GM18526 (cell line): ENCODE measurements around the gene RTP5.

ENCODE experiments used
- POLR2A ChIP-seq: IDR thresholded peaks from 3 replicates; pipeline ENCODE4 v1.6.1; 2011; ENCODE audit not compliant: insufficient read length; ENCODE audit errors: extremely low read depth

Gene RTP5

DNA sequence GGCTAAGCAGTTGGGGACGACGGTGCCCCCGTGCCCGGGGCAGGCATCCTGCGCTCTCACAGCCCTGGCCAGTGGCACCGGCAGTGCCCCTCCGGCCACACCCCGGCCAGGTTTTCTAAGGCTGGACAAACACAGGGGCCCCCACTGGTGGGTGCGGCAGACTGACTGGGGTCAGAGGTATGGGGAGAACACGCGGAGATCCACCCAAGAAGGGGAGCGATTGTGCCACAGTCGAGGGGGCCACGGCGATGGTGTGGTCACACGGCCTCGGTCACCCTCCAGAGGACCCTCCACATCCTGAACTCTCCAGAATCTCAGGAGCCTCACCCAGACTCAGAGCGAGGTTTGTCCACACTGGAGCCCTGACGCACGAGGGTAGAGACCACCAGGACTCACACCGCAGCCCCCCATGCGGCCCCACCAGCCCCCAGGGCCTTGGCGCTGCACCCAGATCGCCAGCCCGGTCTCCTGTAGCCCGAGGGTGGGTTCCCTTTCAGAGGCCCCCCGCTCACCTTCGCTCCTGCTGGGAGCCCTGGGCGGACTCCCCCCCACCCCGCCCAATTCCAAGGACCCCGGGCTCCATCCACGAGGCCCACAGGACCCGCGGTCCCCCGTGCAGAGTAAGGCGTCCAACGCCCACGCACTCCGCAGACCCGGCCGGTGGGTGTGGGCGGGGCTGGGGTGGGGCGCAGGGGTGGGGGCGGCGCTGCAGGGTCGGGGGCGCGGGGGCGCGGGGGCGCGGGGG, 26.0 kb upstream of the RTP5 start:
- no peak for TF ChIP-seq POLR2A

DNA sequence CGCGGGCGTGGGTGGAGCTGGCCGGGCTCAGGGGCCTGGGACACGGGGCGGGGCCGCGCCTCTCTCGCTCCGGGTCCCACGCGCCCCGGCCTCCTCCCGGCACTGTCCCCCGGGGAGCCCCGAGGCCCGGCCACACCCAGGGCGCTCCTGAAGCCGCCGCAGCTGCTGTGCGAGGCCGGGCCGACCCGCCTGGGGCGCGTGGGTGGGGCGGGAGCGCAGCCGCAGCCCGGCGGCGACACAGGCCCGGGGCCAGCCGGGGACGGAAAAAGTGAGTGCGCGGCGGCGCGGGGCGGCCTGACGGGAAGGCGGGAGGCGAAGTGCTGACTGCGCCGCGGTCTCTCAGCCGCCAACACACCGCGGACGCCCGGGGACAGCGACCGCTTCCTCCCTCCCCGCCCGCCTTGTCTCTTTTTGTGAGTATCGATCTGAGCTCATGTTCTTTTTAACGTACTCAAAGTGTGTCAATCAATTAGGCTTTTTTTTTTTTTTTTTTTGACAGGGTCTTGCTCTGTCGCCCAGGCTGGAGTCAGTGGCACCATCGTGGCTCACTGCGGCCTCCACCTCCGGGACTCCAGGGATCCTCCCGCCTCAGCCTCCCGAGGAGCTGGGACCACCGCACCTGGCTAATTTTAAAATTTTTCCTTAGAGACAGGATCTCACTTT, 25.3 kb upstream of the RTP5 start:
- TF ChIP-seq POLR2A: no peak

GRCh38 chr2:241844831-241845578, 24.5 kb upstream of the RTP5 start:
- TF ChIP-seq POLR2A: no peak

- no peak for TF ChIP-seq POLR2A
Observed at GRCh38 chr2:241846406-241846805, 23.1 kb upstream of the RTP5 start.

GRCh38 chr2:241848761-241849615, 20.5 kb upstream of the RTP5 start:
- TF ChIP-seq POLR2A: no peak

- no peak for TF ChIP-seq POLR2A
Observed at GRCh38 chr2:241849616-241850543, 19.6 kb upstream of the RTP5 start.

- no peak for TF ChIP-seq POLR2A
Observed at GRCh38 chr2:241850544-241851324, 18.8 kb upstream of the RTP5 start.

DNA sequence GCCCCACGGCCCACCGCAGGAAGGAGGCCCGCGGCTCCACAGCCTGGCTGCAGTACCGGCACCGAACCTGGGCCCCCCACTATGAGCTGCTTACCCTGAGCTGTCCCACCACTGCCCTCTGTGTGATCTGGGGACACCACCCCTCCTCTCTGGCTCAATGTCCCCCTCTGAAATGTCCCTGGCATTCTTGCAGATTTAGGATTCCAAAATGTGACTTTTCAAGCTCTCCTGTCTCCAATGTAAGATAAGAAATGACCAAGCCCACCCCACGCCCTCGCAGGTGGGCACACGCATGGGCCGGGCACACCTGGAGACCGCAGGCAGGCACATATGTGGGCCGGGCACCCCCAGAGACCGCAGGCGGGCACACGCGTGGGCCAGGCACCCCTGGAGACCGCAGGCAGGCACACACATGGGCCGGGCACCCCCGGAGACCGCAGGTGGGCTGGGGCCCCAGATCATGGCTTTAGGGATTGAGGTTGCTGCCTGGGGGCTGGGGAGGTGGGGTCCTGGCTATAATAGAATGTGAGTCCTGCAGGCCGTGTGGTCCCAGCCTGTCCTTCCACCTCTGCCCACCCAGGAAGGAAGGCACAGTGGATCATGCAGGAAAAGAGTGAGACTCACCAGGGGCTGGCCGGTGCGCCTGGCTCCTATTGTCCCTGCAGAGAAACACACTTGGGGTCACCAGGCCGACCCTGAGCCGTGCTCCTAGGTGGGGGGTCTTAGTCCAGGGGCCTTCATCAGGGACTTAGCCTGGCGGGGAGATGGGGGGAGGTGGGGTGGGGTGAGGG, 18.0 kb upstream of the RTP5 start:
- TF ChIP-seq POLR2A: no peak

- TF ChIP-seq POLR2A: no peak
Observed at GRCh38 chr2:241852116-241852980, 17.2 kb upstream of the RTP5 start.

DNA sequence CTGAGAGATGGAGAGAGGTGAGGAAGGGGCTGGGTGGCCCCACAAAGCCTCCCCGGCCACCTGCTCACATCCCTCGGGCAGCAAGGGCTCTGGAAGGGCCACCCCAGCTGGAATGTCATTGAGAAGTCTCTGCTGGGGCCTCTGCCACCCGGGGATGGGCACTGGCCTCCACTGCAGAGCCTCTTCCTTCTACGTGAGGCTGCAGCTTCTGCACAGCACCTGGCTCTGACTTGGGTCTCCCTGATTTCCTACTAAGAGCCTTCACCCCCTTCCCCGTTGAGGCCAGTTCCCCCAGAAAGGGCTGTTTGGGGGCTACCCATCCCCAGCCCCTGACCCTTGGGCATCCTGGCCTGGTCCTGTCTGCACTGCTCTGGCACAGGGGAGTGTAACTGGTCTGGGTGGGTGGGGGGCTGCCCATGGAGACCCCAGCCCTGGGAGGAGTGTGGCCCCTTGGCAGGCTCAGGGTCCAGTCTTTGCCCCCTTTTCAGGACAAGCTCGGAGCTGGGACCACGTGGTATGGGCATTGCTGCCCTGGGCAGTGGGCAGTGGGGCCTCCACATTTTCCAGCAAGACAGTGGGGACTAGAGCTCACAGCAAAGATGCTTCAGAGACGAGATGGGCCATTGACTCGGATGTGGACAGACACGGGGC, 16.4 kb upstream of the RTP5 start:
- no peak for TF ChIP-seq POLR2A

DNA sequence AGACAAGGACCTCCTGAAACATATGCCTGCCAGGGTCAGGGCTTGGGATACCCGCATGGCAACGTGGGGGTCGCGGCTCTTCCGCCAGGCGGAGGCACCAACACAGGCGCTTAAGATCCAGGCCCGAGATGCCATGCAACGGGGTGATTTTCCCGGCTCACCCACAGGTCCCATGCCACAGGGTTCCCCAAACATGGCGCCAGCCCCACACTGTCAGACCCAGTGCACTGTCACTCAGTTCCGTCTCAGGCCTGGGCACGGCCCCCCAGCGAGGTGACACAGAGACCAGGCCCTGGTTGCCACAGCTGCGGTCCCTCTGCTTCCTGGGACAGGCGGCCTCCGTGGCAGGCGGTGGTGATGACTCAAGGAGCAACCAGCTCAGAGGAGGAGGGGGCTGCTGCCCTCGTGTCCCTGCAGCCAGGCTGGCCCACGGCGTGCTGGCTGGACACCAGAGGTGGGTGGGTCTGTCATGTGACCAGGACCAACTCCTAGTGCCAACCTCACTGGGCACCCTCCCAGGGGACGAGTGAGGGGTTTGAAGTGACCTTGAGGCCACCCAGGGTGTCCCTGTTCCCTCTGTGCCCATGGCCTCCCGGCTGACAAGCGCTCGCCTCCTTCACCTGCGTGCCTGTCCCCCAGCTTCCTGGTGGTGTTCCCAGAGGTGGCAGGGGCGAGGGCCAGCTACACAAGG, 15.7 kb upstream of the RTP5 start:
- TF ChIP-seq POLR2A: no peak
